HepG2 (cell line): ENCODE results near the gene FBXW4. TPM values are rescaled to one million over a fixed set of nuclear protein-coding genes. Genes with fewer than 3 reads are reported as not detected.

ENCODE experiments used
- ATAC-seq: fragments of 200-7000 bp; cut with Tn5 transposase; 3 replicates; pipeline ENCODE4 v1.9.1; 2020; ENCODE audit warnings: mild to moderate bottlenecking, moderate library complexity
- BruUV-seq: library from RNA; stranded (reverse); fragments of 400-500 nt; replicated peaks from 2 replicates; lab custom pipeline; 2021; lab: Mats Ljungman, UMichigan
- CTCF ChIA-PET: fragments of 300-600 bp; formaldehyde crosslinking; extraction: SDS; loops from one replicate; lab custom pipeline; 2021; ENCODE audit warnings: low total read pairs, inconsistent platforms, low intra/inter-chr PET ratio; lab: Yijun Ruan, JAX
- POLR2A ChIA-PET: fragments of 350-600 bp; sonication (Branson Sonifier 250); formaldehyde crosslinking; loops from one replicate; lab custom pipeline; 2020; ENCODE audit warnings: antibody characterized with exemption, inconsistent platforms; lab: Yijun Ruan, JAX
- DNase-seq: peaks from one replicate; pipeline ENCODE4 v3.0.0-alpha.2; 2015; ENCODE audit warnings: low spot score
- FAIRE-seq: peaks from 3 replicates; lab custom pipeline; 2011; peaks lifted over from hg19 to GRCh38; lab: Jason Lieb, UNC
- H2AFZ ChIP-seq: one replicate; pipeline ENCODE4 v1.6.1; 2011; ENCODE audit warnings: low read length, inconsistent platforms
- H3K27ac ChIP-seq: fragments of 300-600 bp; 3 replicates; pipeline ENCODE4 v1.8.0; 2011; ENCODE audit warnings: mixed run types, mild to moderate bottlenecking, mixed read lengths, low read length, inconsistent platforms; ENCODE audit not compliant: insufficient read depth; ENCODE audit errors: extremely low read length
- H3K27me3 ChIP-seq, 2 experiments: fragments of 200-600 bp in 1 of 2; 2 replicates in 1 of 2; 3 replicates in 1 of 2; pipeline versions ENCODE4 v1.6.0 to v1.8.0; 2011; ENCODE audit warnings: low read length in 2 of 2, mild to moderate bottlenecking in 2 of 2, moderate library complexity in 2 of 2, inconsistent platforms in 1 of 2; ENCODE audit not compliant: insufficient read depth in 2 of 2, control insufficient read depth in 1 of 2
- H3K36me3 ChIP-seq, 2 experiments: fragments of 200-600 bp in 1 of 2; replicated peaks in 1 of 2; 2 replicates in 1 of 2; 3 replicates in 1 of 2; pipeline versions ENCODE4 v1.5.1 to v1.8.0; 2011; ENCODE audit warnings: low read length in 2 of 2, inconsistent platforms in 1 of 2; ENCODE audit not compliant: insufficient read depth in 2 of 2, control insufficient read depth in 1 of 2
- H3K4me1 ChIP-seq: 2 replicates; pipeline ENCODE4 v1.5.1; 2012; ENCODE audit warnings: low read length, inconsistent platforms; ENCODE audit not compliant: insufficient read depth
- H3K4me2 ChIP-seq: 2 replicates; pipeline ENCODE4 v1.6.0; 2011; ENCODE audit warnings: low read depth, low read length, inconsistent platforms
- H3K4me3 ChIP-seq, 3 experiments: fragments of 200-600 bp in 1 of 3; sonication (generic), shearing (Covaris generic) in 1 of 3; replicated peaks in 1 of 3; 2 replicates each; pipeline ENCODE4 v1.5.1; 2011 to 2016; ENCODE audit warnings: low read length in 3 of 3, inconsistent platforms in 2 of 3, low read depth in 2 of 3, mild to moderate bottlenecking in 2 of 3, control low read depth in 1 of 3, mixed read lengths in 1 of 3; ENCODE audit not compliant: insufficient read depth in 1 of 3
- H3K79me2 ChIP-seq: one replicate; pipeline ENCODE4 v1.6.1; 2011; ENCODE audit warnings: low read length, inconsistent platforms; ENCODE audit not compliant: insufficient read depth
- H3K9ac ChIP-seq: 2 replicates; pipeline ENCODE4 v1.6.0; 2011; ENCODE audit warnings: mild to moderate bottlenecking, low read depth, low read length, inconsistent platforms; ENCODE audit not compliant: insufficient read depth
- H3K9me3 ChIP-seq: 2 replicates; pipeline ENCODE4 v1.5.1; 2012; ENCODE audit warnings: mild to moderate bottlenecking, low read length
- H4K20me1 ChIP-seq: 2 replicates; pipeline ENCODE4 v1.6.0; 2011; ENCODE audit warnings: inconsistent platforms, mild to moderate bottlenecking, low read length, moderate library complexity; ENCODE audit not compliant: insufficient read depth
- ETV6 ChIP-seq: sonication (generic); formaldehyde crosslinking; conservative IDR thresholded peaks from 2 replicates; pipeline ENCODE4 v1.4.0; 2020; ENCODE audit warnings: missing genetic modification reagents
- FIP1L1 ChIP-seq: fragments of 200-400 bp; formaldehyde crosslinking; IDR thresholded peaks from 2 replicates; pipeline ENCODE4 v1.6.1; 2018; ENCODE audit warnings: low read depth, mild to moderate bottlenecking, low read length, moderate library complexity, borderline replicate concordance; ENCODE audit not compliant: insufficient read depth
- GPBP1L1 ChIP-seq: sonication (generic); formaldehyde crosslinking; IDR thresholded peaks from 2 replicates; pipeline ENCODE4 v1.5.0; 2020; ENCODE audit warnings: mild to moderate bottlenecking, missing genetic modification reagents
- HNRNPL ChIP-seq: fragments of 200-400 bp; formaldehyde crosslinking; IDR thresholded peaks from 2 replicates; pipeline ENCODE4 v1.6.1; 2017; ENCODE audit warnings: mild to moderate bottlenecking, low read depth, low read length
- ISX ChIP-seq: sonication (generic); formaldehyde crosslinking; conservative IDR thresholded peaks from 2 replicates; pipeline ENCODE4 v1.5.0; 2020; ENCODE audit warnings: missing genetic modification reagents
- NFKB2 ChIP-seq: sonication (generic); formaldehyde crosslinking; IDR thresholded peaks from 2 replicates; pipeline ENCODE4 v1.4.0; 2020; ENCODE audit warnings: missing genetic modification reagents, borderline replicate concordance
- RFX5 ChIP-seq: IDR thresholded peaks from 2 replicates; pipeline ENCODE4 v1.6.1; 2011; ENCODE audit warnings: low read depth, low read length, improper control_type of control experiment
- SMYD3 ChIP-seq: sonication (generic); formaldehyde crosslinking; IDR thresholded peaks from 2 replicates; pipeline ENCODE4 v1.8.1; 2023; ENCODE audit warnings: mild to moderate bottlenecking, missing genetic modification reagents
- TBL1XR1 ChIP-seq: fragments of 150-350 bp; IDR thresholded peaks from 2 replicates; pipeline ENCODE4 v1.6.1; 2014; ENCODE audit warnings: borderline replicate concordance, low read length; ENCODE audit not compliant: partially characterized antibody
- YEATS2 ChIP-seq: sonication (generic); formaldehyde crosslinking; IDR thresholded peaks from 2 replicates; pipeline ENCODE4 v1.4.0; 2020; ENCODE audit warnings: missing genetic modification reagents, borderline replicate concordance
- ZFYVE20 ChIP-seq: sonication (generic); formaldehyde crosslinking; IDR thresholded peaks from 2 replicates; pipeline ENCODE4 v1.8.0; 2023; ENCODE audit warnings: low read depth, mild to moderate bottlenecking, moderate library complexity, missing genetic modification reagents, borderline replicate concordance
- ZKSCAN5 ChIP-seq: sonication (generic); formaldehyde crosslinking; IDR thresholded peaks from 2 replicates; pipeline ENCODE4 v1.5.1; 2020; ENCODE audit warnings: mild to moderate bottlenecking, missing genetic modification reagents
- ZNF205 ChIP-seq: IDR thresholded peaks from 2 replicates; pipeline ENCODE4 v1.6.1; 2018; ENCODE audit warnings: missing biosample characterization, missing genetic modification reagents
- ZNF317 ChIP-seq: sonication (generic); formaldehyde crosslinking; IDR thresholded peaks from 2 replicates; pipeline ENCODE4 v1.5.0; 2020; ENCODE audit warnings: mild to moderate bottlenecking, missing genetic modification reagents
- ZNF331 ChIP-seq: sonication (generic); formaldehyde crosslinking; IDR thresholded peaks from 2 replicates; pipeline ENCODE4 v1.4.0; 2020; ENCODE audit warnings: missing genetic modification reagents
- ZNF460 ChIP-seq: sonication (generic); formaldehyde crosslinking; IDR thresholded peaks from 2 replicates; pipeline ENCODE4 v1.5.1; 2020; ENCODE audit warnings: missing genetic modification reagents, mild to moderate bottlenecking, borderline replicate concordance
- WGBS: methylation state at CpG from one replicate; pipeline ENCODE4 v1.1.6; 2017; ENCODE audit warnings: low lambda C conversion rate; 5-methylcytosine and 5-hydroxymethylcytosine counted together
- in situ Hi-C: cut with HindIII; loops from 2 replicates; pipeline ENCODE4 v1.10.0; 2017; ENCODE audit warnings: low pct_unique_long_range_greater_than_20kb; ENCODE audit not compliant: extremely low pct_ligation_motif_present
- intact Hi-C: fragments of 100-400 bp; cut with micrococcal nuclease; formaldehyde crosslinking; loops from one replicate; pipeline ENCODE4 v1.10.0; 2022; ENCODE audit not compliant: unreplicated experiment
- polyA plus RNA-seq, 8 experiments: library from polyadenylated mRNA; depleted of rRNA in 3 of 8; stranded (reverse) in 7 of 8; unstranded in 1 of 8; fragments of >200 nt; fragmentation: Illumina TruSeq in 4 of 8; extraction: Trizol in 4 of 8; gene quantifications; 2 replicates each; pipeline versions ENCODE4 v1.2.1 to v1.2.3, GENCODE V29; 2011 to 2016; ENCODE audit warnings: low read depth in 4 of 8, missing spikeins in 1 of 8, mixed read lengths in 1 of 8; ENCODE audit not compliant: insufficient read depth in 1 of 8
- total RNA-seq, 5 experiments: library from RNA; depleted of rRNA; stranded (reverse); fragments of >200 nt; fragmentation: Illumina TruSeq; extraction: Trizol; gene quantifications; 2 replicates each; pipeline ENCODE4 v1.2.3, GENCODE V29; 2016; ENCODE audit warnings: low read depth in 1 of 5
- TF ChIP-seq, protein P1 (sequence below): sonication (generic); formaldehyde crosslinking; IDR thresholded peaks from 2 replicates; pipeline ENCODE4 v1.4.0; 2020; ENCODE audit warnings: missing genetic modification reagents
- TF ChIP-seq, protein P2 (sequence below): sonication (generic); formaldehyde crosslinking; IDR thresholded peaks from 2 replicates; pipeline ENCODE4 v1.5.0; 2020; ENCODE audit warnings: missing genetic modification reagents

Gene FBXW4
- total and polyA plus RNA-seq, 2 of the 13 experiments (the other 11 are each of a cell fraction or from before 2014, with no cell fraction given), result 23.5 to 33.7 TPM

DNA sequence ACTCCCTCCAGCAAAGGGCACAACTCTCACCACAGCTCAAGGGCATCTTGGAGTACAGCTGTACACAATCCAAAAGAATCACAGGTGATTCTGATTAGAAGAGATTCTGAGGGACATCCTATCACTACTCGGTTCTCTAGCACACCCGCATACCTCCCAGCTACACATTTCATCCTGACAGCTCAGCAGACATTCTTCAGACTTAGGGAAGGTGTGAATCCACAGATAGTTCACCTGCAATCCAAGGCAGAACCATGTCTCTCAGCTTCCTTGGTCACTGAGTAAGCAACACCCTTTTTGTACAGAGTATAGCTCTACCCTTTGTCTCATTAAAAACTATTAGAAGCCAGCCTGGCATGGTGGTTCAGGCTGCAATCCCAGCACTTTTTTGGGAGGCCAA, 26.8 kb upstream of the FBXW4 start:
- WGBS, result 61% methylated on average over 2 of the region's 2 CpGs
- intact Hi-C loops (no loop called here), in situ Hi-C loops (no loop called here)
- Histone ChIP-seq H3K4me3 (no peak overlapping the region), H3K79me2 (no peaks in the 10 kb centered on the region), H3K9ac (no peak overlapping the region), H3K9me3 (no peaks in the 10 kb centered on the region), H4K20me1 (no peaks in the 10 kb centered on the region), H3K27me3 (peaks cover 0 to 2% of the 10 kb centered on the region in 2 experiments; a peak in 2 of 5 replicates), H3K4me1 (peaks cover 18% of the 10 kb centered on the region), H3K4me2 (no peak overlapping the region), H2AFZ (no peak overlapping the region), H3K36me3 (no peaks in the 10 kb centered on the region), H3K27ac (no peak overlapping the region)
- BruUV-seq, result no TSS peak
- POLR2A ChIA-PET, result no interaction called here
- TF ChIP-seq RFX5 (no peak), GPBP1L1 (no peak), ISX (CRISPR knock-in tag) (no peak), SMYD3 (CRISPR knock-in tag) (no peak), ZNF331 (no peak), FIP1L1 (no peak), ZNF205 (CRISPR knock-in tag) (no peak), NFKB2 (CRISPR knock-in tag) (no peak), ZNF460 (CRISPR knock-in tag) (no peak), ZNF317 (CRISPR knock-in tag) (no peak), TBL1XR1 (no peak), HNRNPL (no peak), ZFYVE20 (CRISPR knock-in tag) (no peak), ETV6 (CRISPR knock-in tag) (no peak), YEATS2 (CRISPR knock-in tag) (no peak), ZKSCAN5 (CRISPR knock-in tag) (no peak)
- TF ChIP-seq, protein P1, sequence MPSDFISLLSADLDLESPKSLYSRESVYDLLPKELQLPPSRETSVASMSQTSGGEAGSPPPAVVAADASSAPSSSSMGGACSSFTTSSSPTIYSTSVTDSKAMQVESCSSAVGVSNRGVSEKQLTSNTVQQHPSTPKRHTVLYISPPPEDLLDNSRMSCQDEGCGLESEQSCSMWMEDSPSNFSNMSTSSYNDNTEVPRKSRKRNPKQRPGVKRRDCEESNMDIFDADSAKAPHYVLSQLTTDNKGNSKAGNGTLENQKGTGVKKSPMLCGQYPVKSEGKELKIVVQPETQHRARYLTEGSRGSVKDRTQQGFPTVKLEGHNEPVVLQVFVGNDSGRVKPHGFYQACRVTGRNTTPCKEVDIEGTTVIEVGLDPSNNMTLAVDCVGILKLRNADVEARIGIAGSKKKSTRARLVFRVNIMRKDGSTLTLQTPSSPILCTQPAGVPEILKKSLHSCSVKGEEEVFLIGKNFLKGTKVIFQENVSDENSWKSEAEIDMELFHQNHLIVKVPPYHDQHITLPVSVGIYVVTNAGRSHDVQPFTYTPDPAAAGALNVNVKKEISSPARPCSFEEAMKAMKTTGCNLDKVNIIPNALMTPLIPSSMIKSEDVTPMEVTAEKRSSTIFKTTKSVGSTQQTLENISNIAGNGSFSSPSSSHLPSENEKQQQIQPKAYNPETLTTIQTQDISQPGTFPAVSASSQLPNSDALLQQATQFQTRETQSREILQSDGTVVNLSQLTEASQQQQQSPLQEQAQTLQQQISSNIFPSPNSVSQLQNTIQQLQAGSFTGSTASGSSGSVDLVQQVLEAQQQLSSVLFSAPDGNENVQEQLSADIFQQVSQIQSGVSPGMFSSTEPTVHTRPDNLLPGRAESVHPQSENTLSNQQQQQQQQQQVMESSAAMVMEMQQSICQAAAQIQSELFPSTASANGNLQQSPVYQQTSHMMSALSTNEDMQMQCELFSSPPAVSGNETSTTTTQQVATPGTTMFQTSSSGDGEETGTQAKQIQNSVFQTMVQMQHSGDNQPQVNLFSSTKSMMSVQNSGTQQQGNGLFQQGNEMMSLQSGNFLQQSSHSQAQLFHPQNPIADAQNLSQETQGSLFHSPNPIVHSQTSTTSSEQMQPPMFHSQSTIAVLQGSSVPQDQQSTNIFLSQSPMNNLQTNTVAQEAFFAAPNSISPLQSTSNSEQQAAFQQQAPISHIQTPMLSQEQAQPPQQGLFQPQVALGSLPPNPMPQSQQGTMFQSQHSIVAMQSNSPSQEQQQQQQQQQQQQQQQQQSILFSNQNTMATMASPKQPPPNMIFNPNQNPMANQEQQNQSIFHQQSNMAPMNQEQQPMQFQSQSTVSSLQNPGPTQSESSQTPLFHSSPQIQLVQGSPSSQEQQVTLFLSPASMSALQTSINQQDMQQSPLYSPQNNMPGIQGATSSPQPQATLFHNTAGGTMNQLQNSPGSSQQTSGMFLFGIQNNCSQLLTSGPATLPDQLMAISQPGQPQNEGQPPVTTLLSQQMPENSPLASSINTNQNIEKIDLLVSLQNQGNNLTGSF (CRISPR knock-in tag), result no peak
- TF ChIP-seq, protein P2, sequence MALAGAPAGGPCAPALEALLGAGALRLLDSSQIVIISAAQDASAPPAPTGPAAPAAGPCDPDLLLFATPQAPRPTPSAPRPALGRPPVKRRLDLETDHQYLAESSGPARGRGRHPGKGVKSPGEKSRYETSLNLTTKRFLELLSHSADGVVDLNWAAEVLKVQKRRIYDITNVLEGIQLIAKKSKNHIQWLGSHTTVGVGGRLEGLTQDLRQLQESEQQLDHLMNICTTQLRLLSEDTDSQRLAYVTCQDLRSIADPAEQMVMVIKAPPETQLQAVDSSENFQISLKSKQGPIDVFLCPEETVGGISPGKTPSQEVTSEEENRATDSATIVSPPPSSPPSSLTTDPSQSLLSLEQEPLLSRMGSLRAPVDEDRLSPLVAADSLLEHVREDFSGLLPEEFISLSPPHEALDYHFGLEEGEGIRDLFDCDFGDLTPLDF (CRISPR knock-in tag), result no peak
- ATAC-seq, result no peak
- no peak for DNase-seq
- no peak for FAIRE-seq
- CTCF ChIA-PET, result no interaction called here
